ENCODE data around the gene TULP4. TPM values are rescaled to one million over a fixed set of nuclear protein-coding genes. Genes with fewer than 3 reads are reported as not detected.
"Not testable (repeated sequence)": the region's sequence is repeated elsewhere in the genome, so short reads cannot be mapped to it uniquely, and the experiment has no call there.

The TULP4 gene
- total RNA-seq, 2 experiments from 2014 or later, result 18.4 to 18.5 TPM

- no peaks in the 10 kb centered on the region for H3K27me3 Mint-ChIP-seq
- no peak overlapping the region for H3K4me3 Mint-ChIP-seq
- ATAC-seq (no peak), DNase-seq (no peak)
- H3K27ac Mint-ChIP-seq, result no peak overlapping the region
- H3K4me1 Mint-ChIP-seq (ENCODE audit: low read depth), result no peaks in the 10 kb centered on the region
- no peak for TF ChIP-seq CTCF (IDR thresholded peaks at IDR 0.05)
- intact Hi-C loops (cut with micrococcal nuclease), result no loop called here
- peaks cover 15% of the 10 kb centered on the region for H3K36me3 Mint-ChIP-seq (ENCODE audit: low read depth)
- POLR2A ChIA-PET, result no interaction called here
- no peaks in the 10 kb centered on the region for H3K9me3 Mint-ChIP-seq
- CTCF ChIA-PET, result no interaction called here
Measured at GRCh38 chr6:158475344-158476302, 163.4 kb downstream of the TULP4 start.

- H3K4me1 Mint-ChIP-seq (ENCODE audit: low read depth), result no peaks in the 10 kb centered on the region
- ChIA-PET POLR2A (no interaction called here), CTCF (no interaction called here)
- no peak overlapping the region for H3K27ac Mint-ChIP-seq
- no peaks in the 10 kb centered on the region for H3K27me3 Mint-ChIP-seq
- peaks cover 15% of the 10 kb centered on the region for H3K36me3 Mint-ChIP-seq (ENCODE audit: low read depth)
- H3K9me3 Mint-ChIP-seq, result no peaks in the 10 kb centered on the region
- TF ChIP-seq CTCF (IDR thresholded peaks at IDR 0.05), result no peak
- ATAC-seq, result no peak
- no peak for DNase-seq
- intact Hi-C loops (cut with micrococcal nuclease), result no loop called here
- no peak overlapping the region for H3K4me3 Mint-ChIP-seq
Measured at GRCh38 chr6:158476389-158476788, 164.1 kb downstream of the TULP4 start.

- CTCF ChIA-PET, result interaction anchor here (1.1 kb wide), 1 partner anchor 257 kb away, joined by 3 read pairs; no protein-coding TSS in a partner anchor
- H3K4me1 Mint-ChIP-seq (ENCODE audit: low read depth); H3K9me3 Mint-ChIP-seq; H3K27me3 Mint-ChIP-seq; H3K27ac Mint-ChIP-seq; intact Hi-C loops (cut with micrococcal nuclease); DNase-seq; H3K4me3 Mint-ChIP-seq; POLR2A ChIA-PET; ATAC-seq: not testable (repeated sequence)
- peaks cover 17% of the 10 kb centered on the region for H3K36me3 Mint-ChIP-seq (ENCODE audit: low read depth)
Measured at GRCh38 chr6:158477722-158478121, 165.5 kb downstream of the TULP4 start.

GRCh38 chr6:158480989-158481388 lies 168.7 kb downstream of the TULP4 start:
- CTCF ChIA-PET, result no interaction called here
- no peak for TF ChIP-seq CTCF (IDR thresholded peaks at IDR 0.05)
- POLR2A ChIA-PET, result interaction anchor here (0.5 kb wide), 1 partner anchor 162 kb away, joined by 4 read pairs; no protein-coding TSS in a partner anchor
- ATAC-seq, result no peak
- H3K4me1 Mint-ChIP-seq (ENCODE audit: low read depth), result no peaks in the 10 kb centered on the region
- no peak overlapping the region for H3K27ac Mint-ChIP-seq
- peaks cover 19% of the 10 kb centered on the region for H3K36me3 Mint-ChIP-seq (ENCODE audit: low read depth)
- intact Hi-C loops (cut with micrococcal nuclease), result no loop called here
- no peaks in the 10 kb centered on the region for H3K27me3 Mint-ChIP-seq
- no peaks in the 10 kb centered on the region for H3K9me3 Mint-ChIP-seq
- DNase-seq, result no peak
- no peak overlapping the region for H3K4me3 Mint-ChIP-seq

GRCh38 chr6:158481690-158482473 lies 169.6 kb downstream of the TULP4 start:
- intact Hi-C loops (cut with micrococcal nuclease), result no loop called here
- POLR2A ChIA-PET, result interaction anchor here (0.5 kb wide), 1 partner anchor 161 kb away, joined by 4 read pairs; no protein-coding TSS in a partner anchor
- Mint-ChIP-seq H3K4me3 (no peak overlapping the region), H3K9me3 (no peaks in the 10 kb centered on the region), H3K27me3 (no peaks in the 10 kb centered on the region), H3K27ac (no peak overlapping the region), H3K4me1 (ENCODE audit: low read depth) (no peaks in the 10 kb centered on the region), H3K36me3 (ENCODE audit: low read depth) (peaks cover 13% of the 10 kb centered on the region)
- no peak for TF ChIP-seq CTCF (IDR thresholded peaks at IDR 0.05)
- DNase-seq (no peak), ATAC-seq (no peak)
- CTCF ChIA-PET, result interaction anchor here (1.1 to 1.3 kb wide), 2 partner anchors 261 to 267 kb away, joined by 4 to 6 read pairs; no protein-coding TSS in a partner anchor

All from activated CD8-positive, alpha-beta T cell treated with anti-CD3 and anti-CD28 coated beads for 36 hours (primary cell).